A673 (cell line): ENCODE results near the gene ARHGEF7.

Experiments used
- CTCF ChIP-seq: fragments of 300-800, 200-600 bp; sonication (generic); conservative IDR thresholded peaks from 2 replicates; pipeline ENCODE4 v1.5.1; 2017; ENCODE audit warnings: low read depth, mild to moderate bottlenecking, antibody characterized with exemption, low read length, moderate library complexity, mixed read lengths
- EZH2 ChIP-seq: fragments of 200-600 bp; sonication (generic); IDR thresholded peaks from 2 replicates; pipeline ENCODE4 v1.6.1; 2017; ENCODE audit warnings: borderline replicate concordance, low read depth, mild to moderate bottlenecking, mixed read lengths, antibody characterized with exemption, low read length; ENCODE audit not compliant: poor library complexity, severe bottlenecking

- TF ChIP-seq EZH2 (no peak), CTCF (no peak)
Measured at GRCh38 chr13:111139873-111140561, 24.9 kb downstream of the ARHGEF7 start.
